Panc1 (cell line): ENCODE results near the gene WASF3. TPM values are rescaled to one million over a fixed set of nuclear protein-coding genes. Genes with fewer than 3 reads are reported as not detected.

Source experiments
- ATAC-seq: fragments of 200-7000 bp; cut with Tn5 transposase; 2 replicates; pipeline ENCODE4 v1.9.1; 2020; ENCODE audit warnings: mild to moderate bottlenecking, moderate library complexity
- BruUV-seq: library from RNA; stranded (reverse); fragments of 400-500 nt; replicated peaks from 2 replicates; lab custom pipeline; 2021; lab: Mats Ljungman, UMichigan
- CTCF ChIA-PET: fragments of 300-600 bp; sonication (Branson Sonifier 250); formaldehyde crosslinking; loops from one replicate; lab custom pipeline; 2022; ENCODE audit warnings: antibody characterized with exemption; lab: Charles Lee
- POLR2A ChIA-PET: fragments of 300-600 bp; sonication (Branson Sonifier 250); formaldehyde crosslinking; loops from one replicate; lab custom pipeline; 2022; ENCODE audit warnings: antibody characterized with exemption; lab: Charles Lee
- DNase-seq: peaks from one replicate; pipeline ENCODE4 v3.0.0-alpha.2; 2010; ENCODE audit warnings: low read depth, low spot score
- H3K27ac ChIP-seq: 2 replicates; pipeline ENCODE4 v1.5.1; 2011; ENCODE audit warnings: mild to moderate bottlenecking, low read length, inconsistent platforms
- H3K27me3 ChIP-seq: fragments of 200-500 bp; sonication (Bioruptor generic); 2 replicates; pipeline ENCODE4 v1.6.0; 2014; ENCODE audit warnings: low read length, inconsistent platforms; ENCODE audit not compliant: control insufficient read depth, insufficient read depth
- H3K36me3 ChIP-seq: fragments of 200-500 bp; sonication (Bioruptor generic); 2 replicates; pipeline ENCODE4 v1.5.1; 2014; ENCODE audit warnings: inconsistent platforms, mild to moderate bottlenecking, low read length, moderate library complexity; ENCODE audit not compliant: control insufficient read depth, insufficient read depth
- H3K4me1 ChIP-seq: 2 replicates; pipeline ENCODE4 v1.5.1; 2011; ENCODE audit warnings: inconsistent platforms, mild to moderate bottlenecking, low read length, moderate library complexity; ENCODE audit not compliant: control insufficient read depth, insufficient read depth
- H3K4me3 ChIP-seq, 2 experiments: 2 replicates each; pipeline ENCODE4 v1.5.1; 2011 to 2012; ENCODE audit warnings: low read depth in 2 of 2, low read length in 2 of 2, mild to moderate bottlenecking in 2 of 2, inconsistent platforms in 1 of 2, moderate library complexity in 1 of 2
- H3K9me3 ChIP-seq: fragments of 200-500 bp; sonication (Bioruptor generic); 2 replicates; pipeline ENCODE4 v1.5.1; 2014; ENCODE audit warnings: low read depth, mild to moderate bottlenecking, inconsistent platforms, low read length, moderate library complexity; ENCODE audit not compliant: control insufficient read depth, insufficient read depth
- CTCF ChIP-seq: fragments of 450-650 bp; IDR thresholded peaks from 2 replicates; pipeline ENCODE4 v1.5.1; 2017; ENCODE audit warnings: mild to moderate bottlenecking
- POLR2AphosphoS5 ChIP-seq: IDR thresholded peaks from 2 replicates; pipeline ENCODE4 v1.6.1; 2012; ENCODE audit warnings: mild to moderate bottlenecking, low read depth, low read length, moderate library complexity
- REST ChIP-seq, 2 experiments: IDR thresholded peaks; 2 replicates each; pipeline ENCODE4 v1.6.1; 2011 to 2012; ENCODE audit warnings: low read depth in 2 of 2, control low read depth in 1 of 2, low read length in 1 of 2, mild to moderate bottlenecking in 1 of 2, moderate library complexity in 1 of 2; ENCODE audit not compliant: insufficient read depth in 1 of 2
- SIN3A ChIP-seq: IDR thresholded peaks from 2 replicates; pipeline ENCODE4 v1.6.1; 2012; ENCODE audit warnings: low read depth, mild to moderate bottlenecking, low read length, moderate library complexity, borderline replicate concordance; ENCODE audit not compliant: insufficient read depth
- TCF7L2 ChIP-seq: IDR thresholded peaks from 2 replicates; pipeline ENCODE4 v1.6.1; 2011; ENCODE audit warnings: mild to moderate bottlenecking, low read depth, low read length, inconsistent platforms
- in situ Hi-C: cut with HindIII; loops from 2 replicates; pipeline ENCODE4 v1.10.0; 2016; ENCODE audit warnings: low sequenced_read_pairs, low pct_unique_long_range_greater_than_20kb
- intact Hi-C: fragments of 100-400 bp; cut with micrococcal nuclease; formaldehyde crosslinking; loops from one replicate; pipeline ENCODE4 v1.10.0; 2022; ENCODE audit not compliant: unreplicated experiment
- total RNA-seq: library from RNA; stranded (reverse); gene quantifications from one replicate; pipeline ENCODE4 v1.2.1, GENCODE V29; 2021; ENCODE audit not compliant: unreplicated experiment

The WASF3 gene
- total RNA-seq, 1 experiment from 2014 or later: 20.2 TPM

GRCh38 chr13:26539738-26540292, 17.7 kb upstream of the WASF3 start:
- H3K4me3 ChIP-seq: no peak overlapping the region
- intact Hi-C loops (no loop called here), in situ Hi-C loops (no loop called here)
- ATAC-seq (no peak), DNase-seq (no peak)
- no peaks in the 10 kb centered on the region for H3K36me3 ChIP-seq
- H3K27ac ChIP-seq: no peak overlapping the region
- H3K4me1 ChIP-seq: no peaks in the 10 kb centered on the region
- no peaks in the 10 kb centered on the region for H3K27me3 ChIP-seq
- BruUV-seq: no TSS peak
- H3K9me3 ChIP-seq: no peaks in the 10 kb centered on the region
- ChIA-PET POLR2A (interaction anchor here (0.6 kb wide), 1 partner anchor 18 kb away, joined by 3 read pairs; no protein-coding TSS in a partner anchor), CTCF (no interaction called here)
- TF ChIP-seq SIN3A (no peak), REST (IDR thresholded peaks at IDR 0.05; ENCODE audit: insufficient read depth in 1 of 2, low read depth in 2 of 2, low read length in 1 of 2) (no peak), CTCF (no peak), TCF7L2 (no peak), POLR2AphosphoS5 (no peak)

DNA sequence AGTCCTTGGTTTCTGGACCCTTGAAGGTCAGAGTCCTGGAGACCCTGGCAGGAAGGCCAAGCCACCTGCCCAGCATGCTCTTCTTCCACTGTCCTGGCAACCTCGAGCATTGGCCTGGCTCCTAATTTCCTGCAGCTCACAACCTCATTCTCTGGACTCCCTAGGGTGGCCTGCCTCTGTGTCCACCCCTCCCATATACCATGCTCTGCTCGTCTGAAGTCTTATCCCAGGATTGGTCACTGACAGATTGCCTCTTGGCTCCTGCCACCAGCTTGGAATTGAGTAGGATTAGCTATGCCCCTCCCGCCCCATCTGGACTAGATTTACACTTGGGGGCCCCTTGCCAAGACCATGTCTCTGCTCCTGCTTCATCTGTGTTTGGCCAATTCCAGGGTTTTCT, 17.1 kb upstream of the WASF3 start:
- Histone ChIP-seq H3K9me3 (no peaks in the 10 kb centered on the region), H3K4me3 (no peak overlapping the region), H3K4me1 (no peaks in the 10 kb centered on the region), H3K27ac (no peak overlapping the region), H3K36me3 (no peaks in the 10 kb centered on the region), H3K27me3 (no peaks in the 10 kb centered on the region)
- DNase-seq (no peak), ATAC-seq (no peak)
- POLR2A ChIA-PET: no interaction called here
- TF ChIP-seq SIN3A (no peak), CTCF (no peak), REST (IDR thresholded peaks at IDR 0.05; ENCODE audit: insufficient read depth in 1 of 2, low read depth in 2 of 2, low read length in 1 of 2) (no peak), POLR2AphosphoS5 (no peak), TCF7L2 (no peak)
- in situ Hi-C loops (no loop called here), intact Hi-C loops (no loop called here)
- no TSS peak for BruUV-seq
- CTCF ChIA-PET: no interaction called here
